ENCODE data around the gene PBRM1. TPM values are rescaled to one million over a fixed set of nuclear protein-coding genes. Genes with fewer than 3 reads are reported as not detected.

The PBRM1 gene
- total and polyA plus RNA-seq, 4 donors, result 6.9 to 73.8 (median 36.4) TPM

DNA sequence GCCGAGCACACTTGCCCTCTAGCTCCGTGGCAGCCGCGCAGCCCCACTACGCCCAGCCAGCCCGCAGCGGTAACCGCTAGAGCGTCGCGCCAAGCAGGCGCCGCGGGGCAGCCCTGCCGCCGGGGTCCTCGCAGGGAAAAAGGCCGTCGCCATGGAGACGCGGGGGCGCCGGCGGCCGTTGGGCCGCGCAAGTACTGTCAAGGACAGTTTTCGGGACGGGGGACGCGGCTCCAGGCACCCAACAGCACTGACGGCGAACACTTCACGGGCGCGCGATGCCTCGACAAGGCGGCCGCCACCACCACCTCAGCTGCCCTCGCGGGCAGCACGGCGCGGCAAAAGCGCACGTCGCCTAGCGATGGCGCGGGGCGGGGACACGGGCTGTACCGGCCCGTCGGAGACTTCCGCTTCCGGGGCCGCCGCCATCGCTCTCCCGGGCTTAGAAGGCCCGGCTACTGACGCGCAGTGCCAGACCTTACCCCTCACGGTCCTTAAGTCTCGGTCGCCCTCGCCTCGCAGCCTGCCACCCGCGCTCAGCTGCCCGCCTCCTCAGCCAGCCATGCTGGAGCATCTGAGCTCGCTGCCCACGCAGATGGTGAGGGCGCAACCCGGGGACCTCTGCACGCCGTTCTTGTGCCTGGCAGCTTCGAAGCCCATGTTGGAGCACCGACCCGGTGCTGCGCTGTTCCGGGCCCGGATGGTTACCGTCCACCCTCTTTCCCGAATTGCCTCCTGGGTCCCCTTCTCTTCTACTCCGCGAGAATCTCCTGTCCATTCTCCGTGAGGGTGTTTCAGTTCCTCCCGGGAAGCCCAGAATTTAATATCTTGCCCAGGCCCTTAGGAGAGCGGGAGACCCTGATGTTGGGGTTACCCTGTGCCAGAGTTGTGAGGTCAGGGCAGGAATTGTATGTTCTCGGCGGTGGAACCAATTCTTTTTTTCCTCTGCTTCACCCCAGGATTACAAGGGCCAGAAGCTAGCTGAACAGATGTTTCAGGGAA lies 20.3 kb upstream of the PBRM1 start, which contains the start of the genes GLT8D1 and SPCS1:
Gene GLT8D1, minus strand, starts transcription at position 104 of the 999 bp plus-strand sequence. CDS start 5,331 bp downstream, outside the sequence.
Gene SPCS1, plus strand, starts transcription at position 419 of the 999 bp plus-strand sequence. Its CDS starts 141 bp downstream, at position 560.
- no peaks in the 10 kb centered on the region for H3K27me3 ChIP-seq (ENCODE audit: control insufficient read depth in 1 of 2, insufficient read depth in 2 of 2, low read length in 1 of 2)
- DNase-seq, result peak; percentile 91 to 95
- 0% methylated on average over 67 to 94 of the region's 94 CpGs for WGBS, 2 donors
- H3K9me3 ChIP-seq (ENCODE audit: control insufficient read depth, low read length), result no peaks in the 10 kb centered on the region
- peak within 1 kb of the TSS; percentile 19 to 76 for H3K27ac ChIP-seq (ENCODE audit: low read depth in 1 of 2, low read length in 2 of 2)
- ATAC-seq (ENCODE audit: low FRiP score), result peak; percentile 97
- no peaks in the 10 kb centered on the region for H3K36me3 ChIP-seq (ENCODE audit: control insufficient read depth in 1 of 2, insufficient read depth in 2 of 2, low read length in 1 of 2)
- intact Hi-C loops (cut with DNase I), result no loop called here
- H3K4me1 ChIP-seq (ENCODE audit: control insufficient read depth in 1 of 2, insufficient read depth in 2 of 2, low read length in 2 of 2), result peaks cover 0 to 3% of the 10 kb centered on the region in 2 donors
- H3K4me3 ChIP-seq (ENCODE audit: low read length in 2 of 2), result peak within 1 kb of the TSS; percentile 41 to 61

DNA sequence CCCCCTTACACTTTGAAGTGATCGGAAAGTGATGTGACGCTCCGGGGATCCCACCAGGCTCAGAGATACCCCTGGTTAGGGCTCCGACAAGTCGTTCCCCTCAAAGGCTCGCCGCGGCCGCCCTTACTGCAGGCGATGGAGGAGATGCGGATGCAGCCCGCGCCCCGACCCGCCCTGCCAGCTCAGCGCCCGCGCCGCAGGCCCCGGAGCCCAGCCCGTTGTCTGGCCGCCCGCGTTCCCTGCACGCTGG lies 19.6 kb upstream of the PBRM1 start:
- ATAC-seq (ENCODE audit: low FRiP score) (no peak), DNase-seq (no peak)
- intact Hi-C loops (cut with DNase I), result no loop called here
- no peaks in the 10 kb centered on the region for H3K27me3 ChIP-seq (ENCODE audit: control insufficient read depth in 1 of 2, insufficient read depth in 2 of 2, low read length in 1 of 2)
- peaks cover 0 to 3% of the 10 kb centered on the region in 2 donors for H3K4me1 ChIP-seq (ENCODE audit: control insufficient read depth in 1 of 2, insufficient read depth in 2 of 2, low read length in 2 of 2)
- 0 to 1% methylated on average over 25 of the region's 25 CpGs for WGBS, 2 donors
- H3K9me3 ChIP-seq (ENCODE audit: control insufficient read depth, low read length), result no peaks in the 10 kb centered on the region
- H3K4me3 ChIP-seq (ENCODE audit: low read length in 2 of 2), result peak overlapping the region; percentile 41 to 61
- H3K36me3 ChIP-seq (ENCODE audit: control insufficient read depth in 1 of 2, insufficient read depth in 2 of 2, low read length in 1 of 2), result no peaks in the 10 kb centered on the region
- H3K27ac ChIP-seq (ENCODE audit: low read depth in 1 of 2, low read length in 2 of 2), result peak overlapping the region; percentile 19 to 76

DNA sequence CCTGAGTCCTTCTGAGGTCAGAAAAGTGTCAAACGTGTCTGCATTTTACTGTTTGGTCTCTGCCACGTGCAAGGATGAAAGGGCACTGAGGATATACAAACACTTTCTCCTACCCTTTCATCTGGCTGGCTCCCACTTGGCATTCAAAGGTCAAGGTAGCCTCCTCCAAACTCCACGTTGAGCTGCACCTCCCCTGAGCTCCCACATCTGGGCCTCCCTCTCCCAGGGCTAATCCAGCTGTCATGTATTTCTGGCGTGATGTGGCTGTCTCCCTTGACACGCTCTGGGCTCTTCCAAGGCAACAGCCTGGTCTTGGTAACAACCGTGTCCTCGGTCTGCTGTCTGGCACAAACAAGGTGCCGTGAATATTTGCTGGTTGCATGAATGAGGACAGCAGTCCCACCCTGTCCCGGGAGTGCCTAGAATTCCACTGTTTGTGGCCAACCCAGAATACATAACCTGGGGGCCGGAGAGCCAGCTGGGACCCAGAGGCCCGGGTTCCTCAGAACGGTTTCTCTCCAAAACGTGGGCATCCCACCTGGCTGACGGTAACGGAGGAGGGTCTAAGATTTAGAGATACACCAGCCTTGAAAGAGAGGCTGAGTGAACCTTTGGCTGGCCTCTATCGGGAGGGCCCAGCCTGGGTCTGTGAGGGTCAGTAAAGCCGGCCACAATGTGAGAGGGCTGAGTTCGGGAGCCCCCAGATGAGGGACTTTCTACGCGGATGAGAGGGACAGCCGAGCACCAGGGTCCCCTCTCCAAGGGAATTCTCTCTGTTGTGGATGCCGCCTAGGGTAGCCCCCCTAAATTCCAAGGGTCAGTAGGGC lies 19.1 kb upstream of the PBRM1 start:
- DNase-seq (no peak), ATAC-seq (ENCODE audit: low FRiP score) (peak; percentile 15)
- no peaks in the 10 kb centered on the region for H3K9me3 ChIP-seq (ENCODE audit: control insufficient read depth, low read length)
- peak overlapping the region; percentile 41 to 61 for H3K4me3 ChIP-seq (ENCODE audit: low read length in 2 of 2)
- no peaks in the 10 kb centered on the region for H3K27me3 ChIP-seq (ENCODE audit: control insufficient read depth in 1 of 2, insufficient read depth in 2 of 2, low read length in 1 of 2)
- H3K36me3 ChIP-seq (ENCODE audit: control insufficient read depth in 1 of 2, insufficient read depth in 2 of 2, low read length in 1 of 2), result no peaks in the 10 kb centered on the region
- intact Hi-C loops (cut with DNase I), result no loop called here
- peaks cover 0 to 3% of the 10 kb centered on the region in 2 donors for H3K4me1 ChIP-seq (ENCODE audit: control insufficient read depth in 1 of 2, insufficient read depth in 2 of 2, low read length in 2 of 2)
- peak overlapping the region; percentile 19 to 76 for H3K27ac ChIP-seq (ENCODE audit: low read depth in 1 of 2, low read length in 2 of 2)
- 0% methylated on average over 22 of the region's 22 CpGs for WGBS, 2 donors

DNA sequence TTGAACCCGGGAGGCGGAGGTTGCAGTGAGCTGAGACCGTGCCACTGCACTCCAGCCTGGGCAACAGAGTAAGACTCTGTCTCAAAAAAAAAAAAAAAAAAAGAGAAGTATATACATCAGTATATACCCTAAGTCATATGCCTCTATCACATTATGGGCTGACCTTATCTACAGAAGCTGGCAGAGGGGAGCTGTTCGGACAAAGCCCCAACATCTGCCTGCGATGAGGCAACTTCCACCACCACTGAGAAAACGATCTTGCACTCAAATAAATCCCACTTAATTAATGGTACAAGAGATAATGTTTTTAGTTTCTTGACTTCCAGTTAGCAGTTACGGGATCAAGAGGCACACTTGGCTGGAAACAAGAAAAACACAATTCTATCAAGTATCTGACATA lies 17.6 kb upstream of the PBRM1 start:
- intact Hi-C loops (cut with DNase I), result no loop called here
- WGBS, 2 donors, result 89 to 90% methylated on average over 7 of the region's 7 CpGs
- H3K4me3 ChIP-seq (ENCODE audit: low read length in 2 of 2), result no peak overlapping the region
- ATAC-seq (ENCODE audit: low FRiP score) (no peak), DNase-seq (no peak)
- no peak overlapping the region for H3K27ac ChIP-seq (ENCODE audit: low read depth in 1 of 2, low read length in 2 of 2)
- no peaks in the 10 kb centered on the region for H3K27me3 ChIP-seq (ENCODE audit: control insufficient read depth in 1 of 2, insufficient read depth in 2 of 2, low read length in 1 of 2)
- H3K9me3 ChIP-seq (ENCODE audit: control insufficient read depth, low read length), result no peaks in the 10 kb centered on the region
- H3K36me3 ChIP-seq (ENCODE audit: control insufficient read depth in 1 of 2, insufficient read depth in 2 of 2, low read length in 1 of 2), result no peaks in the 10 kb centered on the region
- H3K4me1 ChIP-seq (ENCODE audit: control insufficient read depth in 1 of 2, insufficient read depth in 2 of 2, low read length in 2 of 2), result peaks cover 0 to 3% of the 10 kb centered on the region in 2 donors

DNA sequence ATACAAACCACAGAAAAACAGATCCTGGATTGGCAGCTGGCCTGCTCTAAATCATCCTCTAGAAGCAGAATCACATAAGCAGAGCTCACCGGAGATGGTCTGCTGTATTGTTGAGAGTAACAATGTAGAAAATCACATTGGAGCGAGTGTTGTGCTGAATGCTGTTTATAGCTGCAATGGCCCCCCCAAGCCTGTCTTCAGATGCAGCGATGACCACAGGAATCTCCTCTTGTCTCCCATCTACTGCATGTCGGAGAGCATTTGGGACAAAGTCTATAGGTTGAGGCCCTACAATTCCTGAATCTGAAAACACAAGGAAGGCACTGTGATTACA lies 11.9 kb upstream of the PBRM1 start:
- peaks cover 15 to 23% of the 10 kb centered on the region in 2 donors for H3K36me3 ChIP-seq (ENCODE audit: control insufficient read depth in 1 of 2, insufficient read depth in 2 of 2, low read length in 1 of 2)
- H3K4me1 ChIP-seq (ENCODE audit: control insufficient read depth in 1 of 2, insufficient read depth in 2 of 2, low read length in 2 of 2), result no peaks in the 10 kb centered on the region
- ATAC-seq (ENCODE audit: low FRiP score) (no peak), DNase-seq (no peak)
- H3K27me3 ChIP-seq (ENCODE audit: control insufficient read depth in 1 of 2, insufficient read depth in 2 of 2, low read length in 1 of 2), result no peaks in the 10 kb centered on the region
- intact Hi-C loops (cut with DNase I), result no loop called here
- WGBS, 2 donors, result 90 to 93% methylated on average over 4 of the region's 4 CpGs
- no peak overlapping the region for H3K27ac ChIP-seq (ENCODE audit: low read depth in 1 of 2, low read length in 2 of 2)
- no peak overlapping the region for H3K4me3 ChIP-seq (ENCODE audit: low read length in 2 of 2)
- H3K9me3 ChIP-seq (ENCODE audit: control insufficient read depth, low read length), result no peaks in the 10 kb centered on the region

DNA sequence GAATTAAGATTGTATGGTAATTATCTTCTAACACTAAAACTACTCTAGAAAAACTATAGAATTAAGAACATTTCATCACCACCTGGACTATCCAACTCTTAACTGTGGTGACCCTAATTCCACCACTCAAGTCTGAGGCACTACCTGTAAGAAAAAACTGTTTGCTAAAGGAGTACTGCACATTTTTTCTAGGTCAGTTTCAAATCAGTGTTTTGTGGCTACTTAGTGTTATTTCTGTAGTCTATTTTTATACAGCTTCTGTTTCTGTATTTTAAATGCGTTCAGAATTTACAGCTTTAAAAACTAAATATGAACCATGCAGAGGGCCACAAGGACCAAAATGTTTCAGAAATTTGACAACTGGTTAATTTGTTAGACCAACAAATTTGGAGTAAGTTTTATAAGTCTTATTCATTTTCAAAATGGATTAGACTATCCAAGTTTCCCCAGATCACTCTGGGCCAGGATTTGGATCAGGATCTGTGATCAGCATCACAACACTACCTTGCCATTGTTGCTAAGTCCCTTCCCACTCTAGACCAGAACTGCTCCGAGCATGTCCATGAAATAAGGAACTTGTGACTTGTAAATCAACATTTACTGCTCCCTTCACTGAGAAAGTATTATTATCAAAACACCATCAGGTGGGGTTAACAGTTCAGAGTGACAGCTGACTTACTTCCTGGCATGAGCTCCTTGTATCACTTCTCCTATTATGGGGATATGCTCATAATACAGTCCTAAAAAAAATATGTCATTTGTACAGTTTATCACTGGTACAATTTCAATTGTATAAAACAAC lies 11.3 kb upstream of the PBRM1 start:
- 57 to 61% methylated on average over 2 of the region's 2 CpGs for WGBS, 2 donors
- Histone ChIP-seq H3K27me3 (ENCODE audit: control insufficient read depth in 1 of 2, insufficient read depth in 2 of 2, low read length in 1 of 2) (no peaks in the 10 kb centered on the region), H3K27ac (ENCODE audit: low read depth in 1 of 2, low read length in 2 of 2) (no peak overlapping the region), H3K9me3 (ENCODE audit: control insufficient read depth, low read length) (no peaks in the 10 kb centered on the region), H3K4me3 (ENCODE audit: low read length in 2 of 2) (no peak overlapping the region), H3K4me1 (ENCODE audit: control insufficient read depth in 1 of 2, insufficient read depth in 2 of 2, low read length in 2 of 2) (no peaks in the 10 kb centered on the region), H3K36me3 (ENCODE audit: control insufficient read depth in 1 of 2, insufficient read depth in 2 of 2, low read length in 1 of 2) (peaks cover 15 to 23% of the 10 kb centered on the region in 2 donors)
- DNase-seq (no peak), ATAC-seq (ENCODE audit: low FRiP score) (no peak)
- intact Hi-C loops (cut with DNase I), result no loop called here

DNA sequence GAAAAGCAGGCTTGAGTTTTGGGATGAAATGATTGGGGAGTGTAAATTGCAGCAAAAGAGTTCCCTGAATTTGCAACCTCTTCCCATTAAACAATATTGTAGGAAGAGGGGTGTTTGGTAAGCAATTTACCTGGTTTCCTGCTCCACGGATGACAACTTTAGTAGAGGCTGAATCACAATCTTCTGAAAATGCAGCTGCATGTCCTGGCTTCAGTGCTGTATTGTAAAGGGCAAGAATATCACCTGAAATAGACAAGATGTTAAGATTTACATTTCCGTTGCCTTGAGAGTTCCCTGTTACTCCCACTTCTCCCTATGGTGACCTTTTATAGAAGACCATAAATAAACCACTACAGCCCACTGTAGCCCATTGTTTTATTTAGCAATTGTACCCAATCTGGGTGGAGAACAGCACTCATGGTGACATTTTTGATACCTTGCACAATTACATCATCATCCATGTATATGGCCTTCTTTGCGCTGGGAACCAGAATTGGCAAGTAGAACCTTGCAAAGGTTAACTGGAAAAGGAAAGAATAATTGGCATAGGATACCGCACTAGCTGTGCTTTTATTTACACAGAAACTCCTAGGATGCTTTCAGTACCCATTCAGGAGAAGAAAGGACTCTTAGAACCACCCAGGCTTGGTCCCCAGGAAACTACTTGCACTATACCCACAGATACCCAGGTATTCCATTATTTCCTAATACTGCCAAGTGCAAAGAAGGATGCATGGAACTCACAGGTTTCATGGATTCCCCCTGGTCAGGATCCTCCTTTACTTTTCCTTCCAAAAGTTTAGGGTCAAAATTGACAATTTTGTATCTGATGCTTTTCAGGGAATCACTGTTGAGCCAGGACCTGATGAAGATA lies 10.3 kb upstream of the PBRM1 start:
- no peaks in the 10 kb centered on the region for H3K27me3 ChIP-seq (ENCODE audit: control insufficient read depth in 1 of 2, insufficient read depth in 2 of 2, low read length in 1 of 2)

More for the DNA sequence above, 10.3 kb upstream of the PBRM1 start:
- Histone ChIP-seq H3K9me3 (ENCODE audit: control insufficient read depth, low read length) (no peaks in the 10 kb centered on the region), H3K27ac (ENCODE audit: low read depth in 1 of 2, low read length in 2 of 2) (no peak overlapping the region), H3K4me3 (ENCODE audit: low read length in 2 of 2) (no peak overlapping the region), H3K36me3 (ENCODE audit: control insufficient read depth in 1 of 2, insufficient read depth in 2 of 2, low read length in 1 of 2) (peaks cover 15 to 23% of the 10 kb centered on the region in 2 donors), H3K4me1 (ENCODE audit: control insufficient read depth in 1 of 2, insufficient read depth in 2 of 2, low read length in 2 of 2) (no peaks in the 10 kb centered on the region)
- ATAC-seq (ENCODE audit: low FRiP score) (no peak), DNase-seq (no peak)
- intact Hi-C loops (cut with DNase I), result no loop called here
- WGBS, 2 donors, result 65 to 79% methylated on average over 4 of the region's 4 CpGs

Data from aorta (tissue), 5 donors.